Stimulated activated CD8-positive, alpha-beta memory T cell treated with anti-CD3 and anti-CD28 coated beads, Interleukin-7, amount 100 ng/mL, for 1 hour (primary cell): ENCODE results near the gene PPP2R5C.
"Not testable (repeated sequence)": the region's sequence is repeated elsewhere in the genome, so short reads cannot be mapped to it uniquely, and the experiment has no call there.

Experiments used
- DNase-seq, 2 donors: peaks; one replicate each; pipeline ENCODE4 v3.0.0-alpha.2; 2020; ENCODE audit warnings: low read depth in 2 of 2

The PPP2R5C gene

DNA sequence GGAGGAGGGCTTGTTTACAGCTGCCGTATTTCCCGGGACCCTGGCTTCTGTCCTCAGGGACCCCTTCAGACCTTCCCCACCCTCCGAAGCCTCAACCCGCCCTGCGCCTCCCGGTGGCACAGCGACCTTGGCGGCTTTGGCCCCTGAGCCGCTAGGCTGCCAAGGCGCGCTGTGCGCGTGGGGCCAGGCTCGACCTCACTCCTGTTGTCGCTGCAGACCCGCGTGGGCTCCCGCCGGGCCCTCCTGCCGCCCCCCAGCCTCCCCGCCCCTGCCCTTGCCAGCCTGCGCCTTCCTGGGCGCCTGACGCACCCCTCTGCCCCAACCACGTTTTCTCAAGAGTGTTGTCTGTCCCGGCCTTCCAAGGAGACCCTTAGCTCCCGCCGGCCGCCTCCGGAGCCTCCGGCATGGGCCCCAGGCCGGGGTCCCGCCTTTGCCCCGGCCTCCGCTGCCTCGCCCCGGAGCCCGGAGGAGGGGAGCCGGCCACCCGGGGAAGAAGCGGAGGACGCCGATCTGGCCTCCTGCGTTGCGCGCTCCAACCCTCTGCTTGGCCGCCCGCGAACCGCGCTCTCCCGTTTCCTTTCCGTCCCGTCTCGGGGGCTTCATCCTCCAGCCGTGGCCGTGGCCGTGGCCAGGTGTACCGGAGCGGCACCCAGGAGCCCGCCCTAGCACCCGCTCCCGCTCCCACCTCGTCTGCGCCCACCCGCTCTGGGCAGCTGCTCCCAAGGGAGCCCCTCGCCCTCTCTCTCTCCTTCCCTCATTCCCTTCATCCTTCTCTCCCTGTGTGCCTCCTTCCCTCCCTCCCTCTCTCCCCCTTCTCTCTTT, 19.9 kb downstream of the PPP2R5C start:
- DNase-seq = no peak

DNA sequence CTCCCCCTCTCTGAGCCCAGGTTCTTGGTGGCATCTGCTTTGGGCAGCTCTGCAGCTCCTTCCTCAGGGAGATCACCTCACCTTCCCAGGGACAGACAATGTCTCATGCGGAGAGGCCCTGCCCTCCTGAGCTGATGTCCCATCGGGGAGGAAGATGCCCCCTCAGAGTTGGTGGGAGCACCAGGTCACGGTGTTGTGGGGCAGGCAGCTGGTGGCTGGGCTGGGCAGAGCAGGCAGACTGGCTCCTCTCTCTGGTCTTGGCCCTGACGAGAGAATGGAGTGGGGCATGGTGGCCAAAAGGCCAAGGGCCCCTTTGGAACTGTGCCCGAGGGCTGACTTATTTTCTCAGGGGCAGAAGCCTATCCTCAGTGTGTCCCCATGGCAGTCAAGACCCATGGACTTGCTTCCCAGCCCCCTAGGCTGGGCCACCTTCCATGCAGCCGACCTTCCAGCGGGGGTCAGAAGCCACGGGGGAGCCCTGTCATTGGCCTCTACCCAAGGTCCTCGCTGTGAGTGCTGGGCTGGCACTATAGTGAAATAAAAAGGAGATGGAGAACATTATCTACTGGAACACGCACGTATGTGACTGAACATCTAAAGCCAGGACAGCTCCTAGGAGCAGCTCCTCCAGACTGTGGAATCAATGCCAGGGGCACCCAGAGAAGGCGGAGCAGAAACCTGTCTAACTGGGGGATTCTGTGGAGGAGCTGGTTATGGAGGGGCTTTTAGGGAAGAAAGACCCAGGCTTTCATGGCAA, 21.9 kb downstream of the PPP2R5C start:
- DNase-seq = no peak

DNA sequence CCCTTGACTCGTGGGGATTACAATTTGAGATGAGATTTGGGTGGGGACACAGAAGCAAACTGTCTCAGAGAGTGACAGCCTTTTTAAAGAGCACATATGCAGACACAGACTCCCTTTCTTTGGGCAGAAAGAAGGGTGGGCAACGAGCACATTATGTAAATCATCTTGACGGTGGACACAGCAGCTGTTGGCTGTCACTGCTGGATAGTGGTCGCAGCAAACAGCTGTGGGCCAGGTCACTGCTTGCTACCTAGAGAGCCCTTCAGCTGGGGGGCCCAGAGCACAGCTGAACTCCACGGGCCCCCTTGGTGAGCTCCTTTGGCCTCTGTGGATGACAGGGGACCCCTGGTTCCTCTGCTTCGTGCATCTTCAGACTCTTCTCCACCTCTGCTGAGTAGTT, 23.1 kb downstream of the PPP2R5C start:
- no peak for DNase-seq

DNA sequence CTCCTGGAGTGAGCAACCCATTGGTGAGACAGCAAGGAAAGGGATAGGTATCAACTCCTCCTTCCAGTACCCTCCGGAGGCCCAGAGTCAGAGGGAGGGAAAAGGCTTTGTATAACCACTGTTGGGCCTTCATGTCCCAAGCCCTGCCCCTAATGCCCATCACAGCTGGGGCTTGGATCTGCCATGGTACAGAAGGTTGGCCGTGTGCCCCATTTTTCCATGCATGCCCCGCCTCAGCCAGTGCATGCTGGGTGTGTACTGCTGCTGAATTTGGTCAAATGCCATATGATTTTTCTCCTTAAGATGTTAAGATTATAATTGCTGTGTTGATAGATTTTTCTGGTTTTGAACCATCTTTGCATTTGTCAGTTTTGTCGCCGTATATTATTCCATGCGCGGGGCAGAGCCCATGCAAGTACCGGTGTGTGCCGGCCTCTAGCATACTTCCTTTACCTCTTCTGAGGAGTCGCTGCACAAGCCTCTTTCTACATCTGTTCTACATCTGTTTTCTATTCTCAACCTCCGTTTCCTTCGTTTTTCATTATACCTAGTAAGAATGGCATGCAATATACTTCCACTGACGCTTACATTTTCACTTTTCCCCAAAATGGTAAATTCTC, 26.6 kb downstream of the PPP2R5C start:
- DNase-seq = no peak

DNA sequence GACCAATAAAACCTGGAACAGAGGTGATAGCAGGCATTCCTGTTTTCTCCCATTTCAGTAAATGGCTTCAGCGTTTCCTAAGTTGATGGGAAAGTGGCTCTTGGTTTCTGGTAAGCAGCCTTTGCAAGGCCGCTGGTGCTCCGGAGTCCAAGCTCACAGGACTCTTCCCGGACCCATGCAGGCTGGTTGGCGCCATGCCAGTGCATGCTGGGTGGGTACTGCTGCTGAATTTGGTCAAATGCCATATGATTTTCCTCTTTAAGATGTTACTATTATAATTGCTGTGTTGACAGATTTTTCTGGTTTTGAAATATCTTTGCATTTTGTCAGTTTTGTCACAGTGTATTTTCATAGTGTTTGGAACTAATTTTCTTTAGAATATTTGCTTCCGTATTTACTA, 27.7 kb downstream of the PPP2R5C start:
- no peak for DNase-seq

DNA sequence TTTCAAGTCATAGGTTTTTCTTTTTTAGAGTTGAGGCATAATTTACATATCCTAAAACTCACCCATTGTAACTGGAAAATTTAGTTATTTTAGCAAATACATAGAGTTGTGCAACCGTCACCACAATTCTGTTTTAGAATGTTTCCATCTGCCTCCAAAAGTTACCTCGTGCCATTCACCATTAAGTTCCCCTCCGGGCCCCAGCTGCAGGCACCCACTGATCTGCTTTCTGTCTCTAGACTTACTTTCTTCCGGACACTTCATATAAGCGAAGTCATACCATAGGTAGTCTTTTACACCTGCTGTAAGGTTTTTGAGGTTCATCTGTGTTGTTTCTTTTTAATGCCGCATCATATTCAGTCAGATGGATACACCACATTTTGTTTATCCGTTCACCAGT, 28.7 kb downstream of the PPP2R5C start:
- no peak for DNase-seq

DNA sequence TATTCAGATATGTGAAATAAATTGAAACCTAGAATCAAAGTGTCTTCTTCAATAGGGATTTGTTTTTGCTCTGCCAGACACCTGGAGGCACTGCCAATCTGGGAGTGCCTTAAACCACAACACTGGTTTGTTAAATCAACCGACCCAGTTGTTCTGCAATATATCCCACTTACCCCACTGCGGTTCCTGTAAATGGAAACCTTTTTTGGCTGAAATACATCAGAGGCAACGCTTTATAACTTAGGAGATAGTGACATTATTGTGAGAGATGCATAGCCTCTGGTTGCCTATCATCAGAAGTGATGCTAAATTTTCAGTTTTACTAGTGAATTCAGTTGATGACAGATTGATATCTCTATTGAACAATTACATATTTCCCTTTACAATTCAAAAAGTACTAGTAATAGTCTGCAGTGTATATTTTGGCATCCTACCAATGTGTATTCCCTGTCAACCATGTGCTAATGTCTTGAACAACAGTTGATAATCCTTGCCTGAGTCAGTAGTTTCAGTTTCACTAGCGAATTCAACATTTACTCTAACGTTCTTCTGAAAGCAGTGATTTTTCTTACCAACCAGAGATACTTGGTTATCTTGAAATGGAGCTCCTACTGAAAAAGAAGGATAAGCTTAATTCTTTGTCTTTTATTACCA, 30.5 kb downstream of the PPP2R5C start:
- DNase-seq = no peak

DNA sequence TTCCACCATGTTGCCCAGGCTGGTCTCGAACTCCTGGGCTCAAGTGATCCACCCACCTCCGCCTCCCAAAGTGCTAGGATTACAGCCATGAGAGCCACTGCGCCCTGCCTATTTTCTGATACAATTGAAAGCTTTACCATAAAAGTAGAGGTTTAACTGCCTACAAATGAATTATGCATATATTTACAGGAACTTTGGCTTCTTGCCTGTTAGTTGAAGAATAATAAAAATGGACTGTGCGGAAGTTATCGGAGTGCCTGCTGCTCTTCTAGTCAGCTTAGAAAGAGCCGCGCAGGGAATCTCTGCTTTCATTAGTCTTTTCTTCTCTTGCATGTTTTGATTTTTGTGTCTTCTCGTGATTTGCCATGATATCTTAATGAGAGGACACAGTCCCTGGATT, 34.5 kb downstream of the PPP2R5C start:
- DNase-seq = no peak

DNA sequence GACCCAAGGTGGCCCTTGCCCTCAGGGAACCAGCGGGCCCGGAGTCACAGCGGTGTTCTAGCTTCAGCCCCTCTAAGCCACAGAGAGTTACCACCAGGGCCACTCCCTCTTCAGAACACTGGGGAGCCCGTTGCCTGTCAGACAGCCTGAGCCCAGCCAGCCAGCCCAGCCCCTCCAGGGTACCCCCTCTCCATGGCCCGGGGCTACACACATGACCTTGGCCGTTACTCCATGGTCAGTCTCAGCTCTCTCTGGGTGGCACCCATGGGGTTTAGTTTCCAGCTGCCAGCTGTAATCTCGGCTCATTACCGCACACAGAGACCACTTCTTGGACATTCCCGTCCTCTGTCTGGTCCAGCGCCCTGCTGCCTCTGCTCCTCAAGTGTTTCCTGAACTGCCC, 35.0 kb downstream of the PPP2R5C start:
- no peak for DNase-seq

DNA sequence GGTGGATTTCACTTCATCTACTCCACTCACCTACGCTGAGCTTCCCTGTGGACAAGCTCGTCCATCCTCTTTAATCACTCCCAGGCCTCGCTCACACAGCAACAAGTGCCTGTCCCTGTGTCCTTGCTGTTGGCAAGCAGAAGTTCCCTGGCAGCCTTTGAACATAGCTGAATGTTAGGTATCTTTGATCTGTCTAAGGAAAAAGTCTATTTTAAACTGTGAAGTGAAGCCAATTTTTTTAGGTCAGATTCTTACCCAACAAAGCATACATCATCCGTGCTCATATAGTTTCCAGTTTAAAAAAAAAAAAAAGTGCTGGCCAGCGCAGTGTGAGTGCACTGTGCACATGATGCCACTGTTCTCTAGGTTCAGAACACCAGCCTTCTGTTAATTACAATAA, 36.3 kb downstream of the PPP2R5C start:
- no peak for DNase-seq

DNA sequence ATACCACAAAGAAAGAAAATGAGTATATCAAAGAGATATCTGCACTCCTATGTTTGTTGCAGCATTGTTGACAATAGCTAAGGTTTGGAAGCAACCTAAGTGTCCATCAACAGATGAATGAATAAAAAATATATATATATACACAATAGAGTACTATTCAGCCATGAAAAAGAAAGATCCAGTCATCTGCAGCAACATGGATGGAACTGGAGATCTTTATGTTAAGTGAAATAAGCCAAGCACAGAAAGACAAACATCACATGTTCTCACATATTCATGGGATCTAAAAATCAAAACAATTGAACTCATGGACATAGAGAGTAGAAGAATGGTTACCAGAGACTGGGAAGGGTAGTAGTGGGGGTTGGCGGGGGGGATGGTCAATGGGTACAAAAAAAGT, 42.9 kb downstream of the PPP2R5C start:
- not testable (repeated sequence) for DNase-seq

DNA sequence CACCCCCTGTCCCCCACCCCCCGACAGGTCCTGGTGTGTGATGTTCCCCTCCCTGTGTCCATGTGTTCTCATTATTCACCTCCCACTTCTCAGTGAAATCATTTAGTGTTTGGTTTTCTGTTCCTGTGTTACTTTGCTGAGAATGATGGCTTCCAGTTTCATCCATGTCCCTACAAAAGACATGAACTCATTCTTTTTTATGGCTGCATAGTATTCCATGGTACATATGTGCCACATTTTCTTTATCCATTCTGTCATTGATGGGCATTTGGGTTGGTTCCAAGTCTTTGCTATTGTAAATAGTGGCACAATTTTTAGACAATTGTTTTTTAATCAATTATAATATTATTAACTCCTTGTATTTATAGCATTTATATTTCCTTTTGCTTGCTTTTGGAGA, 44.7 kb downstream of the PPP2R5C start:
- not testable (repeated sequence) for DNase-seq

DNA sequence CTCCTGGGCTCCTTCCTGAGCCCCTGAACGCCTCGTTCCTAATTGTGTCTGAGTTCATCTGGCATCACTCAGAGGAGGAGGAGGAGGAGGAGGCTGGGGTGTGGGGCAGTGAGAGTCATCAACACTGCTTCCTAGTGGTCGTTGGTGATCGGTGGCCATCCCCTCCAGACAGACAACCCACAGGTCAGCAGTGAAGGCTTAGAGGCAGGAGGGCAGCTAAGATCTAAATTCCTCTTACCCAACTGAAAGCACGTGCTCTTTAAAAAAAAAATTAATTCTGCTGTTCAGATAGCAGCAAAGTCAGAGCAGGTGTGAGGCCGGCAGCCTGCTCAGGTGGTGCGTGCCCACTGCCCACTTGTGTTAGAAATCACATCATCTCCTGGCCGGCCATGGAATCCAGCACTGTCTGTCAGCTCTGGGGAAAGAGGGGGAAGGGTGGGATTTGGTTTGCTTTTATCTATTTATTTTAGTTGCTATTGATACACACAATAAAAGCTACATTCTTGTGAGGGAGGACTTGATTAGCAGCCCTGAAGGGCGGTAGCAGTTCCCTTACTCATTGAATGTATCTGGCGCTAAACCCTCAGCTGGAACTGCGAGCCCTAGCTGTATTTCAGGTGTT, 46.6 kb downstream of the PPP2R5C start:
- DNase-seq = no peak

DNA sequence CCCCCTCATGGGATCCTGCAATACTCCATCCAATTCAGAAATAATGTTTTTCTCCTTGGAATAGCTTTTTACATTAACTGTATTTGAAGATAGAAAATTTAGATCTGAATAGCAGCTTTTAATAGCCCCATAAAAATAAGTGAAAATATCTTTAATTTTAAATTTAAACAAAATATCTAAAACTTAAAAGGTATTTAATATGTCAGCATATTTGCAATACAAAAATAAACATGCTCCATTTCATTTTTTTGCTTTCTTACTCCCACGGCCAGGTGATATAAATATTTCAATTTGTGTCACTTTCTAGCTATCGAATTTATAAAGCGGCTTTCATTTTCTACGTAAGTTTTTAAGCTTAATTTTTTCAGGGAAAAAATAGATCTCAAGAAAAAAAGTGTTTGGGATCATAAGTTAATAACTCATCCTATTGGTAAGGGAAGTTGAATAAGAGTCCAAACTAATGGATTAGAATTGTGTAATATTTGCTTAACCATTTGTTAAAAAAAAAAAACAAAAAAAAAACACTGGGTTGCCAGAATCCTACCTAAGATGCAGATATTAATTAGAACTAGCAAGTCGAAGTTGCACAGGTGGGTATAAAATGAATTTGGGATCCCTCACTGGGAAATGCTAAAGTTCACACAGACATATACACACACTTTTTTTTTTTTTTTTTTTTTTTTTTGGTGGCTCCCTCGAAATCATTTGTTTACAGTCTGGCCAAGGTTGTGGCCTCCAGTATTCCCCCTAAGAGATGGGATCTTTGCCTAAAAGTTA, 47.6 kb downstream of the PPP2R5C start:
- DNase-seq = no peak

DNA sequence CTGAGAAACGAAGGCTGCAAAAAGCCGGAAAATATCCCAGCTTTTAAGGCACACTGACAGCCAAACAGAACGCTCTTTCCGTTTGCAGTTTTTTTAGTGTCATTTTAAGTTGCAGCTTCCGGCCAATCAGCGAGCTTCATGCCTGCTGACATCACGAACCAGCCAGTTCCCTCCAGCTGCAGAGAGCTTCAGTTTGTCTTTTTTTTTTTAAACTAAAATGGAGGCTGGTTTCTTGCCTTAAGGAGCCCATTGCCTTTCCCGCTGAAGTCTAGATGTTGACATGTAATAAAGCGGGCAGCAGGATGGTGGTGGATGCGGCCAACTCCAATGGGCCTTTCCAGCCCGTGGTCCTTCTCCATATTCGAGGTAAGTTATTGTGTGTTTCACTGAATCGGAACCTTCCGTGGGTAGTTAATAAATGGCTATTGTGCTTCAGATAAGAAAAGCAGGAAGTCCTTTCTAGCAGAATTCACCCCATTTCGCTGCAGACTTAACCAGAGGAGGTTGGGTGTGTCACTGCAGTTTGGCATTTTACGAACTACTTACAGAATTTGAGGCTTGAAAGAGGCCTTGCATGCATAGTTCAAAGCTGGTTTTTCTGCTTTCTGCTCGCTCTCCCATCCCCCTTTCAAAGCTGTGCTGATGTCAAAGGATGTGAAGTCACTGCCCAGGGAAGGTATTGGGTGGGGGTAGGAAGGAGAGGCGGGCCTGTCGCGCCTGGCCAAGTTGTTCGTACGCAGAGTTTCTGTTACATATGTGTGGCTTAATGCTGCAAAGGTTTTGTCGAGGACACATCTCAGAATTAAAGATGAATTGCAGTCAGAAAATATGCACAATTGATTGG, 48.4 kb downstream of the PPP2R5C start:
- peak; percentile 60 to 61 for DNase-seq

DNA sequence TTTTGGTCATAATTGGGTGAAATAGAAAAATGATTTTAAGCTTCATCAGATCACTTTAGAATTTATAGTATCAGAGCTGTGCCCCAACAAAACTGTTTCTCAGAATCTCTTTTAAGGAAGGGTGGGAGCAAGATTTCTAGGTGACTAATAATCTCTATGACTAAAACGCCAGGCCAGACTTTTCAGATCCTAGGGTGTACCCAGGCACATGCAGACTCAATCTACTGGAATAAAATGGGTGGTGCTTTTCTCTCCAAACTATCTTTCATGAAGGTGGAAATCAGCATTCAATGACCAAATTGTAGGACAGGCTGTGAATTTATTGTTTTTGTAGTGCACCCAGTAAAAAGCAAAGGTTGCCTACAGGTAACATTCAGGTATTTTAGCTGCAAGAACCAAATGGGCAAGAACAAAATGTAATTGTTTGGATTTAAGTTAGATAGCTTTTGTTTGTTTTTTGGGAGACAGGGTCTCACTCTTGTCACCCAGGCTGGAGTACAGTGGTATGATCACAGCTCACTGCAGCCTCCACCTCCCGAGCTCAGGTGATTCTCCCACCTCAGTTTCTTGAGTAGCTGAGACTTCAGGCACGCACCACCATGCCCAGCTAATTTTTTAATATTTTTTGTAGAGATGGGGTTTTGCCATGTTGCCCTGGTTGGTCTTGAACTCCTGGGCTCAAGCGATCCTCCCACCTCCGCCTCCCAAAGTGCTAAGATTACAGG, 49.5 kb downstream of the PPP2R5C start:
- DNase-seq = no peak

DNA sequence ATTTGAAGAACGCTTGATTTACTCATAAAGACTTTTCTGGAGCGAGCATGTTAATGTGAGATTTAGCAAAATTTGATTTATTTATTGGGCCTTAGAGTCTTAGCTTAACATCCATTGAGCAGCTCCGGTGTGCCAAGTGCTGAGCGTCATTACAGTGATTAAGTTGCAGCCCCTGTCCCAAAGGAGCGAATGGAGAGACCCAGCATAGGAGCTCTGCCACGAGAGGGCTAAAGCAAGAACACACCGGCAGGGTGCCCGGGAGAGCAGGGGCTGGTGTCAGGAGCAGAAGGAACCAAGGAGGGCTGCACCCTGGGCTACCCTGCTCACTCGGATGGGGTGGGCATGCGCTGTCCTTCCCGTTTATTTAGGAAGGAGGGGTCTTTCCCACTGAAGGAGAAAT, 50.6 kb downstream of the PPP2R5C start:
- no peak for DNase-seq

DNA sequence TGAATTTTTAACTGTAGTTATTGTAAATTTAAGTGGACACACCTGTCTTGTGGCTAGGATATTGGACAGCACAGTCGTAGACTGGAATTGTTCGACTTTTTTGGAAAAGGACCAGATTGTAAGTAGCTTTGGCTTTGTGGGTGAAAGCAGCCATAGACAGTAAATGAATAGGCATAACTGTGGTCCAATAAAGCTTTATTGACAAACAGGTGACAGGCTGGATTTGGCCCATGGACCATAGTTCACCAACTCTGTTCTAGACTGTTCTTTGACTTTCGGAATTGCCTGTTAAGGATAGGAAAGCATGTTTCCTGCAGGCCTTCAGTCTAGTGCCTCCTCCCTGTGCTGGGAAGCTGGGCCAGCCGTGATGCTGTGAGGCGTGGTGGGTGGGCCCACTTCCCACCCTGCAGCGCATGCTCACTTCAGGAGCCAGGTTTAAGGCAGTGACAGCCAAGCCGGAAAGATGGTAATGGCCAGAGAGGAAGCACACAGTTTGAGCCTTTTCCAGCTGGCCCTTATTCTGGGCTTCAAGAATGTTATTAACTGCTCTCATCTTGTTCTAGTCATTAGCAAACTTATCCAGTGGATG, 51.8 kb downstream of the PPP2R5C start:
- no peak for DNase-seq

DNA sequence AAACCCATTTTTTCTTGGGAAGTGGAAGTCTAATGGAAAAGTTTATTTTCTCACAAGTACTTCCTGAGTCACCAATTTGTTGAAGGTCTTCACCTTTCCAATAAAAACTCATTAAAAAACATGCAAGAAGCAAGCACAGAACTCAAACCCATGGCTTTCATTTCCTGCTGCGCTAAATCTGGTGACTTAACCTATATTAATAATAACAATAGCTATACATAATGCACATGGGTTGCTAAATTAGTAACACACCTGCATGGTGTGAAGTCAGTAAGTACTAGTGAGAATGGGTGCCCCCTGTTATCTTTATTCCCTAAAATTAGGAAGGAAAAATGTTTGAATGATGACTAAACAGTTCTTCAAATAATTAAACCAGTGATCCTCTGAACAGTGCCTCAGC, 52.3 kb downstream of the PPP2R5C start:
- no peak for DNase-seq
